WERI-Rb-1 (cell line): ENCODE results near the gene COL3A1.

Experiments
- DNase-seq: peaks from one replicate; pipeline ENCODE4 v3.0.0-alpha.2; 2020
- H3K27ac ChIP-seq: fragments of 250-450 bp; sonication (Bioruptor Pico); 2 replicates; pipeline ENCODE4 v1.5.1; 2020; ENCODE audit warnings: mild to moderate bottlenecking, moderate library complexity
- H3K27me3 ChIP-seq: fragments of 250-450 bp; sonication (Bioruptor Pico); 2 replicates; pipeline ENCODE4 v1.5.1; 2021; ENCODE audit warnings: mild to moderate bottlenecking, low read depth, moderate library complexity; ENCODE audit not compliant: insufficient read depth, severe bottlenecking
- H3K36me3 ChIP-seq: fragments of 250-450 bp; sonication (Bioruptor Pico); 2 replicates; pipeline ENCODE4 v1.5.1; 2020; ENCODE audit warnings: mild to moderate bottlenecking, moderate library complexity
- H3K4me3 ChIP-seq: 2 replicates; pipeline ENCODE4 v1.5.1; 2011; ENCODE audit warnings: low read depth, mild to moderate bottlenecking, control low read depth, low read length
- H3K9me3 ChIP-seq: fragments of 250-450 bp; sonication (Bioruptor Pico); 2 replicates; pipeline ENCODE4 v1.5.1; 2021; ENCODE audit warnings: mild to moderate bottlenecking, moderate library complexity; ENCODE audit not compliant: severe bottlenecking
- CTCF ChIP-seq: IDR thresholded peaks from 2 replicates; pipeline ENCODE4 v1.5.1; 2011; ENCODE audit warnings: low read depth, mild to moderate bottlenecking, control low read depth, inconsistent platforms, low read length

The COL3A1 gene

GRCh38 chr2:188949046-188949818 lies 24.9 kb upstream of the COL3A1 start:
- no peak overlapping the region for H3K4me3 ChIP-seq
- DNase-seq, result no peak
- no peak overlapping the region for H3K27ac ChIP-seq
- H3K9me3 ChIP-seq, result no peaks in the 10 kb centered on the region
- TF ChIP-seq CTCF, result no peak
- H3K36me3 ChIP-seq, result no peaks in the 10 kb centered on the region
- H3K27me3 ChIP-seq, result no peaks in the 10 kb centered on the region

- H3K9me3 ChIP-seq, result no peaks in the 10 kb centered on the region
- no peak for DNase-seq
These were observed 21.3 kb upstream of the COL3A1 start for GRCh38 chr2:188952901-188953300.

GRCh38 chr2:188956290-188956689 lies 17.9 kb upstream of the COL3A1 start:
- no peak for TF ChIP-seq CTCF
- no peak overlapping the region for H3K4me3 ChIP-seq
- no peak for DNase-seq
- H3K36me3 ChIP-seq, result no peaks in the 10 kb centered on the region
- no peak overlapping the region for H3K27ac ChIP-seq
- H3K9me3 ChIP-seq, result no peaks in the 10 kb centered on the region
- H3K27me3 ChIP-seq, result no peaks in the 10 kb centered on the region

More at GRCh38 chr2:188952901-188953300, 21.3 kb upstream of the COL3A1 start:
- H3K4me3 ChIP-seq, result no peak overlapping the region
- no peak for TF ChIP-seq CTCF
- no peaks in the 10 kb centered on the region for H3K36me3 ChIP-seq
- H3K27me3 ChIP-seq, result no peaks in the 10 kb centered on the region
- no peak overlapping the region for H3K27ac ChIP-seq

- no peak for DNase-seq
- no peak overlapping the region for H3K27ac ChIP-seq
- H3K9me3 ChIP-seq, result no peaks in the 10 kb centered on the region
- no peaks in the 10 kb centered on the region for H3K27me3 ChIP-seq
- H3K4me3 ChIP-seq, result no peak overlapping the region
- H3K36me3 ChIP-seq, result no peaks in the 10 kb centered on the region
- no peak for TF ChIP-seq CTCF
These were observed 17.2 kb upstream of the COL3A1 start for GRCh38 chr2:188956961-188957360.

GRCh38 chr2:188957646-188958045 lies 16.5 kb upstream of the COL3A1 start:
- TF ChIP-seq CTCF, result no peak
- H3K9me3 ChIP-seq, result no peaks in the 10 kb centered on the region
- no peaks in the 10 kb centered on the region for H3K27me3 ChIP-seq
- H3K4me3 ChIP-seq, result no peak overlapping the region
- no peak for DNase-seq
- H3K36me3 ChIP-seq, result no peaks in the 10 kb centered on the region
- no peak overlapping the region for H3K27ac ChIP-seq

- Histone ChIP-seq H3K36me3 (no peaks in the 10 kb centered on the region), H3K9me3 (no peaks in the 10 kb centered on the region), H3K4me3 (no peak overlapping the region), H3K27me3 (no peaks in the 10 kb centered on the region), H3K27ac (no peak overlapping the region)
- no peak for TF ChIP-seq CTCF
- DNase-seq, result no peak
These were observed 10.4 kb upstream of the COL3A1 start for GRCh38 chr2:188963741-188964140.
